GM12801 (cell line): ENCODE results near the gene OR52B2.

Source experiments
- TF ChIP-seq, protein P1 (sequence below): IDR thresholded peaks from one replicate; pipeline ENCODE4 v1.5.1; 2011; ENCODE audit warnings: control low read depth; ENCODE audit not compliant: insufficient read length; ENCODE audit errors: extremely low read depth

Gene OR52B2

DNA sequence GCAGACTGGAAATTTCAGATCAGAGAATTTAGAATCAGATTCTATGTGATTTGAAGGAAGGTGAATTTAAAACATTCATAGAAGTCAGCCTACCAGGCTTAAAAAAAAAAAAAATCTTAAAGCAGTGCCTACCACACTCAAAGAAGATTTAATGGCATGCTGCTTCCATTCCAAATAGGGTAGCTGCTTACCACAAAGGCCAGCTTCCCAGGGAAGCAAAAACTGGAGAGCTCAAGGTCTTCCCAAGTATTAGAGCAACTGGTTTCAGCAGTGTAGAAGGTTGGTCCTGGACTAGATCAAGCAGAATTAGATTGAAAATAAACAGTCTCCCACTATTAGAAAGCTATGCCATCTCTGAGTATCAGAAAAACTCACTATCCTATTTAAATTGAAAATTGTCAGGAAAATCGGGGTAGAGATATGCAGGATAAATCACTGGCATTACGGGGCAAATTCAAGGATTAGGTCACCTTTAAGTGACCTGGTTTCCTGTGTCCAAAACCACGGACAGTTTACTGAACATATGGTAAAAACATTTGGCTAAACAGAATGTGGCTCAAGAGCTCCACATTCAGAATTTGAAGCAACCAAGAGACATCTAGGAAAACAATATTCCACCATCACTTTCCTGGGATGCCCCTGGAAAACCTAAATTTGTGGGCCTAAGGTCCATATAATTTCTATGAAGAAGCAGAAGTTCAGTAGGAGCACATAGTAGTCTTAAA lies 36.5 kb upstream of the OR52B2 start:
- TF ChIP-seq, protein P1, sequence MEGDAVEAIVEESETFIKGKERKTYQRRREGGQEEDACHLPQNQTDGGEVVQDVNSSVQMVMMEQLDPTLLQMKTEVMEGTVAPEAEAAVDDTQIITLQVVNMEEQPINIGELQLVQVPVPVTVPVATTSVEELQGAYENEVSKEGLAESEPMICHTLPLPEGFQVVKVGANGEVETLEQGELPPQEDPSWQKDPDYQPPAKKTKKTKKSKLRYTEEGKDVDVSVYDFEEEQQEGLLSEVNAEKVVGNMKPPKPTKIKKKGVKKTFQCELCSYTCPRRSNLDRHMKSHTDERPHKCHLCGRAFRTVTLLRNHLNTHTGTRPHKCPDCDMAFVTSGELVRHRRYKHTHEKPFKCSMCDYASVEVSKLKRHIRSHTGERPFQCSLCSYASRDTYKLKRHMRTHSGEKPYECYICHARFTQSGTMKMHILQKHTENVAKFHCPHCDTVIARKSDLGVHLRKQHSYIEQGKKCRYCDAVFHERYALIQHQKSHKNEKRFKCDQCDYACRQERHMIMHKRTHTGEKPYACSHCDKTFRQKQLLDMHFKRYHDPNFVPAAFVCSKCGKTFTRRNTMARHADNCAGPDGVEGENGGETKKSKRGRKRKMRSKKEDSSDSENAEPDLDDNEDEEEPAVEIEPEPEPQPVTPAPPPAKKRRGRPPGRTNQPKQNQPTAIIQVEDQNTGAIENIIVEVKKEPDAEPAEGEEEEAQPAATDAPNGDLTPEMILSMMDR: no peak

DNA sequence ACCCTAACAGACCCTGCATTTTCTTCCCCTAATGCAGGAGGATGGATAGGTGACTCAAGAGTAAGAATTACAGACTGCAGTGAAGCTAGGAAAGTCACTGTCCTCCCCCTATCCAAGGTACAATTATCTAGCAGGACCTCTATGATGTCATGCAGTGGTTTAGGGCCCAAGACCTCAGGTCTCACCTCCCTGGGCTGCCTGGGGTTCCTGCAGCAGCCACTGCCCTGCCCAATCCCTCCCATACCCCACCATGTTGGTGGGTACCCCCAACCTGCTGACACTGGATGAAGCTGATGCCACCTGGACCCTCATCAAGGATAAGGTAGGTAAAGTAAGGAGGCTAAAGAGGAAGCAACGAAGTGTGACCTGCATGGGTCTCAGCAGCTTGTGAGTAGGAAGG lies 35.2 kb upstream of the OR52B2 start, which contains the start of gene C11orf42:
Gene C11orf42, plus strand, starts transcription at position 192 of the 400 bp plus-strand sequence. Its CDS starts 59 bp downstream, at position 251.
- TF ChIP-seq, protein P1: no peak

DNA sequence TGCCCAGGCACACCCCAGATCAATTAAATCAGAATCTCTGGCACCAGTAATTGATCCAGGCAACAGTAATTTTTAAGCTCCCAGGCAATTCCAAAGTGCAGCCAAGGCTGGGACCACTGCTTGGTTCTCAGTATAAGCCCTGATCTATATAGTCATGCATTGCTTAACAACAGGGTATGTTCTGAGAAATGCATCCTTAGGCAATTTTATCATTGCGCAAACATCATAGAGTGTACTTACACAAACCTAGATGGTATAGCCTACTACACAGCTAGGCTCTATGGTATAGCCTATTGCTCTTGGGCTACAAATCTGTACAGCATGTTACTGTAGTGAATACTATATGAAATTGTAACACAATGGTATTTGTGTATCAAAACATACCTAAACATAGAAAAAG lies 34.6 kb upstream of the OR52B2 start:
- TF ChIP-seq, protein P1: no peak

DNA sequence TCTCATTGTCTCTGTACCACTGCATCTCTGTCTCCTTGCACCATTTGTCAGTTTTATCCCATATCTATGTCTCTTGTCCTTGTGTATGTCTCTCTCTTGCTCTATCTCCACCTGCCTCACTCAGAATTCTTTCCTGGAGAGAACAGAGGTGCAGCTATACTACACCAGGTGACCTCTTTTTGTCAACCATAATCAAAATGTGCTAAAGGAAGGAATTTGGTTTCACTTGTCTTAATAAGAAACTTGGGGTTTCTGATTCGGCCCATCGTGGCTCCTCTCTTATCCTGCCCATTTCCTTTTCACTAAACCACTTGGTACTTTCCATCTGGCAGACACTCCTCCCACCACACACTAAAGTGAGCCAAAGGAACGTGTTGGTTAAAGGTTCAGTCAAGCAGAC lies 33.2 kb upstream of the OR52B2 start:
- TF ChIP-seq, protein P1: no peak

DNA sequence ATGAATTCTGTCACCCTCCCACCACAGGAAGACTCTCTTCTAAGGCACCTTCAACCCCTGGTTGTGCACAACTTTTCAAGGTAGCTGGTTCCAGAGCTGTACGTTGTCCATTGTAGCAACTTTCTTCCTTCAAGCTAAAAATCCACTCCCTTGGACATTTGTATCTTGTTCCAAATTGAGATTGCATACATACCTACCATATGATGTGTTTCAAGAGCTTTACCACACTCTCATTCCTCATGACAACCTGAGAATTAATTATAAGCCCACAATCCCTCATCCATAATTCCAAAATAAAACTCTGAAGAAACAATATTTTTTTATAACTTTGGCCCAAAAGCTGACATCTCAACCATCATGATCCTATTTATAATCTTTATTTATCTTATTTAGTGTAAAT lies 31.9 kb upstream of the OR52B2 start:
- TF ChIP-seq, protein P1: no peak

DNA sequence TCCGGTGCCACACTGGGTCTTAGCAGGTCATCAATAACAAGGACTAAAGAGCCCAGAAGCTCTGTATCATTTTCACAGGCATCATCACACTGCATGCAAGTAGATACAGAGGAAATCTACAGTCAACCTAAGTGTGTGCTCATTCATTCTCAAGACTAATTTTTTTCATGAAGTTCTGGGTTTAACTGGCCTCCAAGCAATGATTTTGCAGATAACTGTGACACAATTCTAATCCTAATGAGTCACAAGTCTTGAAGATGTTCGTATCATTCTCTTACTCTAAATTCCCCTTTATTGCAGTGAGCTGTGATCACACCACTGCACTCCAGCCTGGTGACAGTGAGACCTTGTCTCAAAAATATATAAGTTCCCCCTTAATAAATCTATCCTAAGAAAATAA lies 31.4 kb upstream of the OR52B2 start:
- TF ChIP-seq, protein P1: no peak

DNA sequence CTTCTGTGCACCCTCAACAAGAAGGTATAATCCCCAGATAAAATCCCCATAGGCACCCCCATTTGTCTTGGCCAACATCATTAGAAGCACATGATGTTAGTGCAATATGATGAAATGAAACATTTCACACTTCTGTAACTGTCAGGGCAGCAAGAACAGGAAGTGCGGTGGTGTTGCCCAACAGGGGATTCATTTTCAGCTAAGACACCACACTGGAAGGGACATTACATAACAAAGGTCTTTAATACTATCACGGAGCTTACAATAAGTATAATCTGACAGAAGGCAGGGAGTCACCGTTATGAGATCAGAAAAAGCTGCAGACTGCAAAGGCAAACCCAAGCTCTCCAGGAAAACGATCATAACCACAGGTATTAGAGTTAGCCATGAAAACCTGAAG lies 30.8 kb upstream of the OR52B2 start:
- TF ChIP-seq, protein P1: no peak
